Panc1 (cell line): Measurements from ENCODE around the gene RASIP1. TPM values are rescaled to one million over a fixed set of nuclear protein-coding genes. Genes with fewer than 3 reads are reported as not detected.
"Not testable (repeated sequence)": the region's sequence is repeated elsewhere in the genome, so short reads cannot be mapped to it uniquely, and the experiment has no call there.

Source experiments
- ATAC-seq: fragments of 200-7000 bp; cut with Tn5 transposase; 2 replicates; pipeline ENCODE4 v1.9.1; 2020; ENCODE audit warnings: mild to moderate bottlenecking, moderate library complexity
- Bru-seq: library from RNA; stranded (reverse); fragments of 400-500 nt; gene quantifications from one replicate; lab custom pipeline; 2021; lab: Mats Ljungman, UMichigan
- BruChase-seq, 2 experiments: library from RNA; stranded (reverse); fragments of 400-500 nt; gene quantifications; one replicate each; lab custom pipeline; 2021; lab: Mats Ljungman, UMichigan
- BruUV-seq: library from RNA; stranded (reverse); fragments of 400-500 nt; replicated peaks from 2 replicates; lab custom pipeline; 2021; lab: Mats Ljungman, UMichigan
- CTCF ChIA-PET: fragments of 300-600 bp; sonication (Branson Sonifier 250); formaldehyde crosslinking; loops from one replicate; lab custom pipeline; 2022; ENCODE audit warnings: antibody characterized with exemption; lab: Charles Lee
- POLR2A ChIA-PET: fragments of 300-600 bp; sonication (Branson Sonifier 250); formaldehyde crosslinking; loops from one replicate; lab custom pipeline; 2022; ENCODE audit warnings: antibody characterized with exemption; lab: Charles Lee
- DNase-seq: peaks from one replicate; pipeline ENCODE4 v3.0.0-alpha.2; 2010; ENCODE audit warnings: low read depth, low spot score
- H3K27ac ChIP-seq: 2 replicates; pipeline ENCODE4 v1.5.1; 2011; ENCODE audit warnings: mild to moderate bottlenecking, low read length, inconsistent platforms
- H3K27me3 ChIP-seq: fragments of 200-500 bp; sonication (Bioruptor generic); 2 replicates; pipeline ENCODE4 v1.6.0; 2014; ENCODE audit warnings: low read length, inconsistent platforms; ENCODE audit not compliant: control insufficient read depth, insufficient read depth
- H3K36me3 ChIP-seq: fragments of 200-500 bp; sonication (Bioruptor generic); 2 replicates; pipeline ENCODE4 v1.5.1; 2014; ENCODE audit warnings: inconsistent platforms, mild to moderate bottlenecking, low read length, moderate library complexity; ENCODE audit not compliant: control insufficient read depth, insufficient read depth
- H3K4me1 ChIP-seq: 2 replicates; pipeline ENCODE4 v1.5.1; 2011; ENCODE audit warnings: inconsistent platforms, mild to moderate bottlenecking, low read length, moderate library complexity; ENCODE audit not compliant: control insufficient read depth, insufficient read depth
- H3K4me3 ChIP-seq, 2 experiments: 2 replicates each; pipeline ENCODE4 v1.5.1; 2011 to 2012; ENCODE audit warnings: low read depth in 2 of 2, low read length in 2 of 2, mild to moderate bottlenecking in 2 of 2, inconsistent platforms in 1 of 2, moderate library complexity in 1 of 2
- H3K9me3 ChIP-seq: fragments of 200-500 bp; sonication (Bioruptor generic); 2 replicates; pipeline ENCODE4 v1.5.1; 2014; ENCODE audit warnings: low read depth, mild to moderate bottlenecking, inconsistent platforms, low read length, moderate library complexity; ENCODE audit not compliant: control insufficient read depth, insufficient read depth
- POLR2AphosphoS5 ChIP-seq: IDR thresholded peaks from 2 replicates; pipeline ENCODE4 v1.6.1; 2012; ENCODE audit warnings: mild to moderate bottlenecking, low read depth, low read length, moderate library complexity
- SIN3A ChIP-seq: IDR thresholded peaks from 2 replicates; pipeline ENCODE4 v1.6.1; 2012; ENCODE audit warnings: low read depth, mild to moderate bottlenecking, low read length, moderate library complexity, borderline replicate concordance; ENCODE audit not compliant: insufficient read depth
- TCF7L2 ChIP-seq: IDR thresholded peaks from 2 replicates; pipeline ENCODE4 v1.6.1; 2011; ENCODE audit warnings: mild to moderate bottlenecking, low read depth, low read length, inconsistent platforms
- in situ Hi-C: cut with HindIII; loops from 2 replicates; pipeline ENCODE4 v1.10.0; 2016; ENCODE audit warnings: low sequenced_read_pairs, low pct_unique_long_range_greater_than_20kb
- intact Hi-C: fragments of 100-400 bp; cut with micrococcal nuclease; formaldehyde crosslinking; loops from one replicate; pipeline ENCODE4 v1.10.0; 2022; ENCODE audit not compliant: unreplicated experiment
- long read RNA-seq: library from polyadenylated mRNA; unstranded; transcript quantifications from one replicate; pipeline ENCODE4 v2.0.0, GENCODE V29; 2021; ENCODE audit not compliant: unreplicated experiment
- polyA plus RNA-seq: library from polyadenylated mRNA; unstranded; fragments of >200 nt; gene quantifications from one replicate; pipeline ENCODE4 v1.2.1, GENCODE V29; 2012; ENCODE audit warnings: missing spikeins; ENCODE audit not compliant: insufficient read length
- total RNA-seq: library from RNA; stranded (reverse); gene quantifications from one replicate; pipeline ENCODE4 v1.2.1, GENCODE V29; 2021; ENCODE audit not compliant: unreplicated experiment
- TF ChIP-seq, protein P1 (sequence below): fragments of 450-650 bp; IDR thresholded peaks from 2 replicates; pipeline ENCODE4 v1.5.1; 2017; ENCODE audit warnings: mild to moderate bottlenecking
- TF ChIP-seq, protein P2 (sequence below), 2 experiments: IDR thresholded peaks; 2 replicates each; pipeline ENCODE4 v1.6.1; 2011 to 2012; ENCODE audit warnings: low read depth in 2 of 2, control low read depth in 1 of 2, low read length in 1 of 2, mild to moderate bottlenecking in 1 of 2, moderate library complexity in 1 of 2; ENCODE audit not compliant: insufficient read depth in 1 of 2

RASIP1 gene, protein sequence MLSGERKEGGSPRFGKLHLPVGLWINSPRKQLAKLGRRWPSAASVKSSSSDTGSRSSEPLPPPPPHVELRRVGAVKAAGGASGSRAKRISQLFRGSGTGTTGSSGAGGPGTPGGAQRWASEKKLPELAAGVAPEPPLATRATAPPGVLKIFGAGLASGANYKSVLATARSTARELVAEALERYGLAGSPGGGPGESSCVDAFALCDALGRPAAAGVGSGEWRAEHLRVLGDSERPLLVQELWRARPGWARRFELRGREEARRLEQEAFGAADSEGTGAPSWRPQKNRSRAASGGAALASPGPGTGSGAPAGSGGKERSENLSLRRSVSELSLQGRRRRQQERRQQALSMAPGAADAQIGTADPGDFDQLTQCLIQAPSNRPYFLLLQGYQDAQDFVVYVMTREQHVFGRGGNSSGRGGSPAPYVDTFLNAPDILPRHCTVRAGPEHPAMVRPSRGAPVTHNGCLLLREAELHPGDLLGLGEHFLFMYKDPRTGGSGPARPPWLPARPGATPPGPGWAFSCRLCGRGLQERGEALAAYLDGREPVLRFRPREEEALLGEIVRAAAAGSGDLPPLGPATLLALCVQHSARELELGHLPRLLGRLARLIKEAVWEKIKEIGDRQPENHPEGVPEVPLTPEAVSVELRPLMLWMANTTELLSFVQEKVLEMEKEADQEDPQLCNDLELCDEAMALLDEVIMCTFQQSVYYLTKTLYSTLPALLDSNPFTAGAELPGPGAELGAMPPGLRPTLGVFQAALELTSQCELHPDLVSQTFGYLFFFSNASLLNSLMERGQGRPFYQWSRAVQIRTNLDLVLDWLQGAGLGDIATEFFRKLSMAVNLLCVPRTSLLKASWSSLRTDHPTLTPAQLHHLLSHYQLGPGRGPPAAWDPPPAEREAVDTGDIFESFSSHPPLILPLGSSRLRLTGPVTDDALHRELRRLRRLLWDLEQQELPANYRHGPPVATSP
- total RNA-seq: 0.41 TPM
- polyA plus RNA-seq: 0.92 TPM
- percentile 15 among the genes with signal in this experiment for Bru-seq, nascent RNA
- BruChase-seq, experiment 1, labeled RNA remaining after a 2-hour chase: percentile 17 among the genes with signal in this experiment
- percentile 17 among the genes with signal in this experiment for BruChase-seq, experiment 2, labeled RNA remaining after a 6-hour chase
- long read RNA-seq, partial matches to known transcripts: 0 of 1 reads
- long read RNA-seq, other reads (novel, unspliced or antisense): 1 of 1 reads

DNA sequence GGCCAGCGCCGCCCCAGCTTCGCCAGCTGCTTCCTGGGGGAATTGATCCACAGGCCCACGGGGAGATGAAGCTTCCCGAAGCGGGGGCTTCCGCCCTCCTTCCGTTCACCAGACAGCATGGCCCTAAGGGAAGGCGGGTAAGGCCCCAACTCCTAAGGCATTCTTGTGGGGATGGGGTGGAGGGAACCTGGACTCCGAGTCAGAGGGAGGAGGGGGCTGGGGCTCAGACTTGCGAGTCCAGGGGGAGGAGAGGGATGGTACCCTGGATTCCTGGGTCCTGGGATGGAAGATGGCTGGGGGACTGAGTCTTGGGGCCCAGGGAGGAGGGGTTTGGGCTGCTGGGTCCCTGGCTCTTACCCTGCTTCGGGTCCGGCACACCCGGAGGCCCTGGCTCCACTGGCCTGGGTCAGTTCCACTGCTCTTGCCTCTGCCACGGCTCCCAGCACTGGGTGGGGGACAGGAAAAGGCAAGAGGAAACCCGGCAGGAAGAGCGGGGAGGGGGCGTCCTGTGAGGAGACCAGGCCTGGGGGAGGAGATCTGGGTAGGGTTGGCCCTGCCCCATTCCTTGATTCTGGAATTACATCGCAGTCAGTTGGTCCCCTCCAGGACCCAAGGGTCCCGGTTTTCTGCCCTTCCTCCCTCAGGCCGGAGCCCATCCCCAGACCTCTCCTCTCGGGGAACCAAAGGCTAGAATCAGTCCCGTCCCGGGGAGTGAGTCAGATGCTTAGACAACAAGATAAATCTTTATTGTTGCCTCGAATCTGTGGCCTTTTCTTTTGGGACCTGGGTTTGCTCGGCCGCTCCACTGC lies at the start of gene RASIP1:
Gene RASIP1, minus strand, starts transcription at position 447 of the 809 bp plus-strand sequence. Its CDS starts 328 bp downstream, at position 119.
- DNase-seq (no peak), ATAC-seq (no peak)
- ChIA-PET CTCF (interaction anchor here (0.5 kb wide), 1 partner anchor 323 kb away, joined by 8 read pairs; no protein-coding TSS in a partner anchor), POLR2A (no interaction called here)
- in situ Hi-C loops (no loop called here), intact Hi-C loops (no loop called here)
- Histone ChIP-seq H3K4me1 (no peaks in the 10 kb centered on the region; the same call in 1 of the 2 replicates), H3K36me3 (no peaks in the 10 kb centered on the region), H3K9me3 (no peaks in the 10 kb centered on the region), H3K27ac (no peak within 1 kb of the TSS), H3K4me3 (peak within 1 kb of the TSS; percentile 47 to 50), H3K27me3 (no peaks in the 10 kb centered on the region)
- BruUV-seq: no TSS peak
- no peak for TF ChIP-seq POLR2AphosphoS5
- no peak for TF ChIP-seq SIN3A
- no peak for TF ChIP-seq TCF7L2
- TF ChIP-seq, protein P1, sequence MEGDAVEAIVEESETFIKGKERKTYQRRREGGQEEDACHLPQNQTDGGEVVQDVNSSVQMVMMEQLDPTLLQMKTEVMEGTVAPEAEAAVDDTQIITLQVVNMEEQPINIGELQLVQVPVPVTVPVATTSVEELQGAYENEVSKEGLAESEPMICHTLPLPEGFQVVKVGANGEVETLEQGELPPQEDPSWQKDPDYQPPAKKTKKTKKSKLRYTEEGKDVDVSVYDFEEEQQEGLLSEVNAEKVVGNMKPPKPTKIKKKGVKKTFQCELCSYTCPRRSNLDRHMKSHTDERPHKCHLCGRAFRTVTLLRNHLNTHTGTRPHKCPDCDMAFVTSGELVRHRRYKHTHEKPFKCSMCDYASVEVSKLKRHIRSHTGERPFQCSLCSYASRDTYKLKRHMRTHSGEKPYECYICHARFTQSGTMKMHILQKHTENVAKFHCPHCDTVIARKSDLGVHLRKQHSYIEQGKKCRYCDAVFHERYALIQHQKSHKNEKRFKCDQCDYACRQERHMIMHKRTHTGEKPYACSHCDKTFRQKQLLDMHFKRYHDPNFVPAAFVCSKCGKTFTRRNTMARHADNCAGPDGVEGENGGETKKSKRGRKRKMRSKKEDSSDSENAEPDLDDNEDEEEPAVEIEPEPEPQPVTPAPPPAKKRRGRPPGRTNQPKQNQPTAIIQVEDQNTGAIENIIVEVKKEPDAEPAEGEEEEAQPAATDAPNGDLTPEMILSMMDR: no peak
- TF ChIP-seq, protein P2, sequence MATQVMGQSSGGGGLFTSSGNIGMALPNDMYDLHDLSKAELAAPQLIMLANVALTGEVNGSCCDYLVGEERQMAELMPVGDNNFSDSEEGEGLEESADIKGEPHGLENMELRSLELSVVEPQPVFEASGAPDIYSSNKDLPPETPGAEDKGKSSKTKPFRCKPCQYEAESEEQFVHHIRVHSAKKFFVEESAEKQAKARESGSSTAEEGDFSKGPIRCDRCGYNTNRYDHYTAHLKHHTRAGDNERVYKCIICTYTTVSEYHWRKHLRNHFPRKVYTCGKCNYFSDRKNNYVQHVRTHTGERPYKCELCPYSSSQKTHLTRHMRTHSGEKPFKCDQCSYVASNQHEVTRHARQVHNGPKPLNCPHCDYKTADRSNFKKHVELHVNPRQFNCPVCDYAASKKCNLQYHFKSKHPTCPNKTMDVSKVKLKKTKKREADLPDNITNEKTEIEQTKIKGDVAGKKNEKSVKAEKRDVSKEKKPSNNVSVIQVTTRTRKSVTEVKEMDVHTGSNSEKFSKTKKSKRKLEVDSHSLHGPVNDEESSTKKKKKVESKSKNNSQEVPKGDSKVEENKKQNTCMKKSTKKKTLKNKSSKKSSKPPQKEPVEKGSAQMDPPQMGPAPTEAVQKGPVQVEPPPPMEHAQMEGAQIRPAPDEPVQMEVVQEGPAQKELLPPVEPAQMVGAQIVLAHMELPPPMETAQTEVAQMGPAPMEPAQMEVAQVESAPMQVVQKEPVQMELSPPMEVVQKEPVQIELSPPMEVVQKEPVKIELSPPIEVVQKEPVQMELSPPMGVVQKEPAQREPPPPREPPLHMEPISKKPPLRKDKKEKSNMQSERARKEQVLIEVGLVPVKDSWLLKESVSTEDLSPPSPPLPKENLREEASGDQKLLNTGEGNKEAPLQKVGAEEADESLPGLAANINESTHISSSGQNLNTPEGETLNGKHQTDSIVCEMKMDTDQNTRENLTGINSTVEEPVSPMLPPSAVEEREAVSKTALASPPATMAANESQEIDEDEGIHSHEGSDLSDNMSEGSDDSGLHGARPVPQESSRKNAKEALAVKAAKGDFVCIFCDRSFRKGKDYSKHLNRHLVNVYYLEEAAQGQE (IDR thresholded peaks at IDR 0.05; ENCODE audit: insufficient read depth in 1 of 2, low read depth in 2 of 2, low read length in 1 of 2): no peak

DNA sequence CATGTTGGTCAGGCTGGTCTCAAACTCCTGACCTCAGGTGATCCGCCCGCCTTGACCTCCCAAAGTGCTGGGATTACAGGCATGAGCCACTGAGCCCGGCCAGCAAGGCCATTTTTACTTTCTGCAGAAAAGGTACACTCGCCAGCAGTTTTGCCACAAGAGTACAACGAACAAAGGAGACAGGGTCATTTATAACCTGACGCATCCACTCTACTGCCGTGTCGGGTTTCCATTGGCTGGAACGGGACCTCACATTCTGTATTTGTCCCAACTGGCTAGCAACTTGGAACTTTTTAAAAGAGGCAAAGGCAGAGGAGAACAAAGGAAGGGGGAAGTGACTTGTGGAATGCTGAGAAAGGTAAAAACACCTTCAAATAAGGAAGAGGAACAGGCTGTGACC lies 46.9 kb upstream of the RASIP1 start:
- BruUV-seq, POLR2A ChIA-PET, H3K4me3 ChIP-seq, H3K4me1 ChIP-seq, DNase-seq, H3K27me3 ChIP-seq, ATAC-seq, in situ Hi-C loops, H3K9me3 ChIP-seq, H3K36me3 ChIP-seq, H3K27ac ChIP-seq: not testable (repeated sequence)
- CTCF ChIA-PET: interaction anchor here (0.6 kb wide), 1 partner anchor 11 kb away, joined by 3 read pairs; no protein-coding TSS in a partner anchor
- intact Hi-C loops: loop anchor here (10.0 kb wide), 1 partner anchor 187 kb away; no protein-coding TSS in a partner anchor

DNA sequence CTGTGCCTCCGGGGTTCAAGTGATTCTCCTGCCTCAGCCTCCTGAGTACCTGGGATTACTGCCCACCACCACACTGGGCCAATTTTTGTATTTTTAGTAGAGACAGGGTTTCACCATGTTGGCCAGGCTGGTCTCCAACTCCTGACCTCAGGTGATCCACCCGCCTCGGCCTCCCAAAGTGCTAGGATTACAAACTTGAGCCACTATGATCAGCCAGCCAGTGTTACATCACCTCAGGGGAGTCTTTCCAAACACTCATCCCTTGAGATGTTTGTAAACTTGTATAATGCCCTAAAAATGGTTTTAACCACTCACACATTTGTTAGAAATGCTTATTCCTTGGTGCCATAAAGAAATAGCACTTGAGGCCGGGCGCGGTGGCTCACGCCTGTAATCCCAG lies 46.0 kb upstream of the RASIP1 start:
- DNase-seq, H3K27me3 ChIP-seq, POLR2A ChIA-PET, ATAC-seq, H3K27ac ChIP-seq, H3K4me3 ChIP-seq, H3K9me3 ChIP-seq, H3K36me3 ChIP-seq, H3K4me1 ChIP-seq, in situ Hi-C loops, CTCF ChIA-PET, BruUV-seq: not testable (repeated sequence)
- intact Hi-C loops: loop anchor here (10.0 kb wide), 1 partner anchor 188 kb away; no protein-coding TSS in a partner anchor
